Measurements from ENCODE around the gene GRID1.

- no peak for TF ChIP-seq POLR2AphosphoS5 (IDR thresholded peaks at IDR 0.05; ENCODE audit: low read depth, low read length)
- TF ChIP-seq EZH2 (IDR thresholded peaks at IDR 0.05): no peak
- TF ChIP-seq EGR1 (IDR thresholded peaks at IDR 0.05; ENCODE audit: low read depth): no peak
- no peak for TF ChIP-seq CEBPB (IDR thresholded peaks at IDR 0.05; ENCODE audit: low read depth)
- no peak for TF ChIP-seq CTCF (IDR thresholded peaks at IDR 0.05 in 2 of 3, conservative IDR thresholded peaks at IDR 0.05 in 1 of 3; ENCODE audit: borderline replicate concordance in 1 of 3, insufficient read depth in 1 of 3, low read depth in 2 of 3, low read length in 2 of 3)
- no peak for TF ChIP-seq ZNF274 (IDR thresholded peaks at IDR 0.05; ENCODE audit: low read depth, low read length)
- no peak for TF ChIP-seq ELF1 (IDR thresholded peaks at IDR 0.05; ENCODE audit: borderline replicate concordance, low read depth)
- no peak for TF ChIP-seq POLR2A (IDR thresholded peaks at IDR 0.05; ENCODE audit: borderline replicate concordance, extremely low read depth, insufficient read depth, insufficient read length)
- TF ChIP-seq, protein P1, sequence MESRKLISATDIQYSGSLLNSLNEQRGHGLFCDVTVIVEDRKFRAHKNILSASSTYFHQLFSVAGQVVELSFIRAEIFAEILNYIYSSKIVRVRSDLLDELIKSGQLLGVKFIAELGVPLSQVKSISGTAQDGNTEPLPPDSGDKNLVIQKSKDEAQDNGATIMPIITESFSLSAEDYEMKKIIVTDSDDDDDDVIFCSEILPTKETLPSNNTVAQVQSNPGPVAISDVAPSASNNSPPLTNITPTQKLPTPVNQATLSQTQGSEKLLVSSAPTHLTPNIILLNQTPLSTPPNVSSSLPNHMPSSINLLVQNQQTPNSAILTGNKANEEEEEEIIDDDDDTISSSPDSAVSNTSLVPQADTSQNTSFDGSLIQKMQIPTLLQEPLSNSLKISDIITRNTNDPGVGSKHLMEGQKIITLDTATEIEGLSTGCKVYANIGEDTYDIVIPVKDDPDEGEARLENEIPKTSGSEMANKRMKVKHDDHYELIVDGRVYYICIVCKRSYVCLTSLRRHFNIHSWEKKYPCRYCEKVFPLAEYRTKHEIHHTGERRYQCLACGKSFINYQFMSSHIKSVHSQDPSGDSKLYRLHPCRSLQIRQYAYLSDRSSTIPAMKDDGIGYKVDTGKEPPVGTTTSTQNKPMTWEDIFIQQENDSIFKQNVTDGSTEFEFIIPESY (IDR thresholded peaks at IDR 0.05; ENCODE audit: extremely low read depth, insufficient replicate concordance, low read length): no peak
Observed at GRCh38 chr10:86366902-86367151, 232 bp upstream of the GRID1 start.

Data from HCT116 (cell line).